Stomach (tissue), 9 donors: Measurements from ENCODE around the gene CRACR2B. TPM values are rescaled to one million over a fixed set of nuclear protein-coding genes. Genes with fewer than 3 reads are reported as not detected.

Experiments
- DNase-seq, 2 donors: peaks; one replicate each; pipeline versions ENCODE4 v3.0.0 to v3.0.0-alpha.2; 2013 to 2019
- H3K27ac ChIP-seq, 5 donors: fragments of 200-600 bp in 4 of 5; sonication (generic) in 4 of 5; one replicate each; pipeline ENCODE4 v1.5.1; 2013 to 2019; ENCODE audit warnings: mild to moderate bottlenecking in 1 of 5, moderate library complexity in 1 of 5
- H3K27me3 ChIP-seq, 3 donors: fragments of 200-600 bp; sonication (generic); one replicate each; pipeline ENCODE4 v1.5.1; 2017 to 2019; ENCODE audit warnings: mixed run types in 1 of 3
- H3K36me3 ChIP-seq, 4 donors: fragments of 200-600 bp; sonication (generic); 1 replicate in 3 of 4; 2 replicates in 1 of 4; pipeline ENCODE4 v1.5.1; 2016 to 2019
- H3K4me1 ChIP-seq, 4 donors: fragments of 200-600 bp; sonication (generic); one replicate each; pipeline ENCODE4 v1.5.1; 2016 to 2019
- H3K4me3 ChIP-seq, 4 donors: fragments of 200-600 bp; sonication (generic) in 3 of 4; one replicate each; pipeline ENCODE4 v1.5.1; 2016 to 2019; ENCODE audit warnings: mild to moderate bottlenecking in 1 of 4
- H3K9me3 ChIP-seq, 4 donors: fragments of 200-600 bp; sonication (generic); one replicate each; pipeline ENCODE4 v1.5.1; 2016 to 2019
- EP300 ChIP-seq: sonication (generic); formaldehyde crosslinking; IDR thresholded peaks from one replicate; pipeline ENCODE4 v1.6.1; 2017; ENCODE audit warnings: antibody characterized with exemption
- POLR2A ChIP-seq, 4 donors: fragments of 450-650 bp; IDR thresholded peaks; one replicate each; pipeline ENCODE4 v1.6.1; 2016; ENCODE audit warnings: antibody characterized with exemption in 4 of 4, control low read depth in 2 of 4, mild to moderate bottlenecking in 1 of 4, moderate library complexity in 1 of 4
- POLR2AphosphoS5 ChIP-seq, 3 donors: sonication (generic); formaldehyde crosslinking; IDR thresholded peaks; one replicate each; pipeline ENCODE4 v1.6.1; 2016; ENCODE audit warnings: antibody characterized with exemption in 3 of 3
- WGBS, 5 donors: extraction: QIAGEN DNeasy Blood & Tissue Kit in 3 of 5; methylation state at CpG; one replicate each; pipeline versions ENCODE4 v1.1.5 to v1.1.7; 2013 to 2018; 5-methylcytosine and 5-hydroxymethylcytosine counted together
- intact Hi-C: fragments of 100-400 bp; cut with DNase I; formaldehyde crosslinking; loops from one replicate; pipeline ENCODE4 v1.15.1; 2023; ENCODE audit warnings: low total_unique reads
- polyA plus RNA-seq, 3 donors: library from polyadenylated mRNA; stranded (reverse); fragments of 200-250 nt; gene quantifications; one replicate each; pipeline ENCODE4 v1.2.3, GENCODE V29; 2013
- total RNA-seq, 5 donors: library from RNA; depleted of rRNA; stranded (reverse); fragments of >200 nt; gene quantifications; one replicate each; pipeline versions ENCODE4 v1.1.0 to v1.2.3, GENCODE V29; 2014 to 2016
- TF ChIP-seq, protein P1 (sequence below), 7 experiments: fragments of 450-650 bp in 4 of 7; fragments of 200-600 bp in 3 of 7; sonication (generic) in 3 of 7; IDR thresholded peaks; one replicate each; pipeline ENCODE4 v1.5.1; 2016 to 2019; ENCODE audit warnings: antibody characterized with exemption in 7 of 7, control low read depth in 2 of 7, mild to moderate bottlenecking in 1 of 7
- donor health status: healthy with polysubstance abuse.
- donor health status: Bipolar disorder and iron deficiency.
- donor health status: healthy.

The CRACR2B gene
- total and polyA plus RNA-seq, 8 donors: 12.7 to 556 (median 126) TPM

DNA sequence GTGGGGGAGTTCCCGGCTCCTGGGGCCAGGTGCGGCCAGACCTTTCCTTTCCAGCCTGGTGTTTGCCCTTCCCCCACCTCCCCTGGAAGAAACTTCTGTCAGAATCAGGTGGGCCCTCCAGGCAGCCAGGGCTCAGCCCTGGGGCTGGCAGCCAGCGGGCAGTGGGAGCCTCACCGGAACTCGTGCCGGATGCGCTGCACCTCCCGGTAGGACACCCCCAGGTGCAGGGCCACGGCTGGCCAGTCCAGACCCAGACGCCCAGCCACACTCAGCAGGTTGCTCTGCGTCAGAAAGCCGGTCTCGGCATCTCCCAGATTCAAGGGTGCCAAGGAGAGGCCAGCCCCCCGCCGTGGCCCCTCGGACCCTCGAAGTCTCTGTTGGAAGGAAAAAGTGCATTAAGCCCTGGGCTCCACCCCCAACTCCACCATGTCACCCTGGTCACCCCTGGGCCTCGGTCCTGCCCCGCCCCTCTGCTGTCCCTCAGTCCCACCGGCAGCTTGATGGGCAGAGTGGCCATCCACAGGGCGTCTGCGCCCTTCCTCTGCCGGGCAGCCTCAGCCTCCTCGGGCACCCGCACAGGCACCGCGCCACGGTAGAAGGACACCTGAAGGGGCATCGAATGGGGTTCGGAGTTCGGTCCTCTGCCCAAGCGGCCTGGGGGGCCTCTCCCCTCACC, 27.9 kb upstream of the CRACR2B start:
- 91 to 96% (median 94%) methylated on average over 14 to 32 of the region's 32 CpGs for WGBS, 5 donors
- Histone ChIP-seq H3K9me3 (no peaks in the 10 kb centered on the region), H3K27ac (no peak overlapping the region), H3K27me3 (no peaks in the 10 kb centered on the region), H3K36me3 (peaks cover 11 to 45% (median 39%) of the 10 kb centered on the region in 4 donors), H3K4me1 (peaks cover 34 to 53% (median 49%) of the 10 kb centered on the region in 4 donors), H3K4me3 (no peak overlapping the region)
- TF ChIP-seq POLR2A (IDR thresholded peaks at IDR 0.05) (no peak), EP300 (no peak), POLR2AphosphoS5 (IDR thresholded peaks at IDR 0.05) (no peak)
- TF ChIP-seq, protein P1, sequence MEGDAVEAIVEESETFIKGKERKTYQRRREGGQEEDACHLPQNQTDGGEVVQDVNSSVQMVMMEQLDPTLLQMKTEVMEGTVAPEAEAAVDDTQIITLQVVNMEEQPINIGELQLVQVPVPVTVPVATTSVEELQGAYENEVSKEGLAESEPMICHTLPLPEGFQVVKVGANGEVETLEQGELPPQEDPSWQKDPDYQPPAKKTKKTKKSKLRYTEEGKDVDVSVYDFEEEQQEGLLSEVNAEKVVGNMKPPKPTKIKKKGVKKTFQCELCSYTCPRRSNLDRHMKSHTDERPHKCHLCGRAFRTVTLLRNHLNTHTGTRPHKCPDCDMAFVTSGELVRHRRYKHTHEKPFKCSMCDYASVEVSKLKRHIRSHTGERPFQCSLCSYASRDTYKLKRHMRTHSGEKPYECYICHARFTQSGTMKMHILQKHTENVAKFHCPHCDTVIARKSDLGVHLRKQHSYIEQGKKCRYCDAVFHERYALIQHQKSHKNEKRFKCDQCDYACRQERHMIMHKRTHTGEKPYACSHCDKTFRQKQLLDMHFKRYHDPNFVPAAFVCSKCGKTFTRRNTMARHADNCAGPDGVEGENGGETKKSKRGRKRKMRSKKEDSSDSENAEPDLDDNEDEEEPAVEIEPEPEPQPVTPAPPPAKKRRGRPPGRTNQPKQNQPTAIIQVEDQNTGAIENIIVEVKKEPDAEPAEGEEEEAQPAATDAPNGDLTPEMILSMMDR (IDR thresholded peaks at IDR 0.05): no peak
- no peak for DNase-seq
- intact Hi-C loops: no loop called here

DNA sequence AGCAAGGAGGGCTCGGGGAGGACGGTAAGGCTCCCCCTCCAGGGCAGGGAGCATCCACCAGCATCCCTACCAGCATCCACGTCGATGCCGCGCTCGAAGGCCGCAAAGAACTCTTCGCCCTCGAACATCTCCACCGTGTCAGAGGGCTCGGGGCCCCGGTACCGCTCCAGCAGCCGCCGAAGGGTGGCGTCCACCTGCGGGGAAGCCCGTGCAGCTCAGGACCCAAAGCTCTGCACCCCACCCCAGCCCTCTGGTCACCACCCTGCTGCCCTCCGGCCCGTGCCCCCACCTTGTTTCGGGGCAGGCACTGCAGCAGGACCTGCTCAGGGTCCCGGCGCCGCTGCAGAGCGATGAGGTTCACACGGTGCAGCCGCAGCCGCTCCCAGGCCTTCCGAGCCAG, 27.2 kb upstream of the CRACR2B start:
- TF ChIP-seq EP300 (no peak), POLR2A (IDR thresholded peaks at IDR 0.05) (no peak), POLR2AphosphoS5 (IDR thresholded peaks at IDR 0.05) (no peak)
- TF ChIP-seq, protein P1 (IDR thresholded peaks at IDR 0.05): no peak
- Histone ChIP-seq H3K36me3 (peaks cover 11 to 44% (median 39%) of the 10 kb centered on the region in 4 donors), H3K27me3 (no peaks in the 10 kb centered on the region), H3K4me3 (no peak overlapping the region), H3K4me1 (peaks cover 30 to 51% (median 49%) of the 10 kb centered on the region in 4 donors), H3K9me3 (no peaks in the 10 kb centered on the region), H3K27ac (no peak overlapping the region)
- intact Hi-C loops: no loop called here
- no peak for DNase-seq
- WGBS, 5 donors: 90 to 96% (median 95%) methylated on average over 16 to 30 of the region's 30 CpGs

DNA sequence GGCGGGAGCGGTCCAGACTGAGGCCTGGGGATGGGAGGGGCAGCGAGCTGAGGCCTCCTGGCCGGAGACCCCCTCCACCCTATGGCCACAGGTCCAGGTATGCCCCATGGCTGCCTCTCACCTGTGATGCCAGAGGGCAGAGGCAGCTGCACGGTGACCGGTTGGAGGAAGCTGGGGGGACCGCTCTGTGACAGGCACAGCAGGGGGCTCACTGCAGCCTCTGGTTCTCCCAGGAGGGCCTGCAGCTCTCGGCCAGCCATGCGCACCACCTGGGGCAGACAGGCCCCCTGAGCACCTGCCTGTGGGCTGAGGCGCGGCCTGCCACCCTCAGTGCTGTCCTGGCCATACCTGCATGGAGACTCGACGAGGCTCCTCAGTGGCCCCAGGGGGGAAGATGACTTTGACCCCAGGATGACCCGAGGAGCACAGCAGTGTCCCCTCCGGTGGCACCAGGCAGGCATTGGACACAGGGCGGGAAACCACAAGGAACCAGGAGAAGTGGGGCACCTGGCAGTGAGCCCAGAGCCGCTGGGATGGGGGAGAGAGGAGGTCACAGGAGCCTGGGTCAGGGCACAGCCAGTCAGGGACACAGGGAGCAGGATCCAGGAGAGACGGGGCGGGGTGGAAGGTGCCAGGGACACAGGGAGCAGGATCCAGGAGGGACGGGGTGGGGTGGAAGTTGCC, 26.5 kb upstream of the CRACR2B start:
- Histone ChIP-seq H3K4me1 (peaks cover 33 to 52% (median 48%) of the 10 kb centered on the region in 4 donors), H3K27me3 (no peaks in the 10 kb centered on the region), H3K4me3 (no peak overlapping the region), H3K27ac (no peak overlapping the region), H3K36me3 (peaks cover 11 to 44% (median 39%) of the 10 kb centered on the region in 4 donors), H3K9me3 (no peaks in the 10 kb centered on the region)
- TF ChIP-seq, protein P1 (IDR thresholded peaks at IDR 0.05): no peak
- TF ChIP-seq POLR2A (IDR thresholded peaks at IDR 0.05) (no peak), EP300 (no peak), POLR2AphosphoS5 (IDR thresholded peaks at IDR 0.05) (no peak)
- intact Hi-C loops: no loop called here
- 86 to 90% (median 88%) methylated on average over 8 to 20 of the region's 20 CpGs for WGBS, 5 donors
- DNase-seq: no peak

DNA sequence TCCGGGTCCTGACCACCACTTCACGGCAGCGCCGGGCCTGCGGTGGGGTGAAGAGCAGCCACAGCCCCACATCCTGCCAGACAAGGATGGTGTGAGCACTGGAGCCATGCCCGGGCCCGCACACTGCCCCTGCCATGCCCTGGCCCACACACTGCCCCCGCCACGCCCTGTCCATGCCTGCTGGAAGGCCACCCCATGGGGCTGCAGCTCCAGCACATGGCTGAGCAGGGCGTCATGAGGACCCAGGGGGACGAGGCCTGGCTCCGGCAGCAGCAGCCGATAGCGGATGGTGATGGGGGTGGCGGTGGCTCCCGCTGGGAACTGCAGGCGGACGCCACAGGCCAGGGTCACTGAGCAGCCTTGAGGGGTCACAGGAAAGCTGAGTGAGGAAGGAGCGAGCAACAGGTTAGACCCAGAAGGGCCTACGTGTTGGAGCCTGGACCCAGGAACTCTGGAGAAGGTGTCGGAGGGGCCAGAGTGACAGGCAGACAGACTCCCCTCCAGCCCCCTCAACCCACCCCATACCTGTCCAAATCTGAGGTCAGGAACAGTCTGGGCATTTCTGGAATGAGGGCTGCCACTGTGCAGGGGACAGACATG, 25.6 kb upstream of the CRACR2B start:
- Histone ChIP-seq H3K27ac (no peak overlapping the region), H3K27me3 (no peaks in the 10 kb centered on the region), H3K9me3 (no peaks in the 10 kb centered on the region), H3K4me3 (no peak overlapping the region), H3K36me3 (peaks cover 11 to 44% (median 39%) of the 10 kb centered on the region in 4 donors), H3K4me1 (peaks cover 25 to 45% (median 39%) of the 10 kb centered on the region in 4 donors)
- intact Hi-C loops: no loop called here
- TF ChIP-seq, protein P1 (IDR thresholded peaks at IDR 0.05): no peak
- TF ChIP-seq POLR2A (IDR thresholded peaks at IDR 0.05): no peak
- TF ChIP-seq POLR2AphosphoS5 (IDR thresholded peaks at IDR 0.05): no peak
- no peak for TF ChIP-seq EP300
- no peak for DNase-seq
- WGBS, 5 donors: 95 to 99% (median 97%) methylated on average over 16 to 21 of the region's 21 CpGs
